Tibial artery (tissue), 4 donors: ENCODE measurements around the gene KRT23.

Experiments used
- DNase-seq, 2 donors: peaks; one replicate each; pipeline ENCODE4 v3.0.0-alpha.2; 2019
- H3K27ac ChIP-seq, 2 donors: fragments of 200-600 bp; sonication (generic) in 1 of 2; 1 replicate in 1 of 2; 2 replicates in 1 of 2; pipeline ENCODE4 v1.5.1; 2018 to 2019; ENCODE audit warnings: mild to moderate bottlenecking in 1 of 2
- H3K27me3 ChIP-seq, 2 donors: fragments of 200-600 bp; sonication (generic) in 1 of 2; one replicate each; pipeline versions ENCODE4 v1.5.1 to v1.6.0; 2016 to 2019
- H3K36me3 ChIP-seq, 3 donors: fragments of 200-600 bp; sonication (generic) in 2 of 3; one replicate each; pipeline ENCODE4 v1.5.1; 2016 to 2019; ENCODE audit warnings: mild to moderate bottlenecking in 2 of 3
- H3K4me1 ChIP-seq, 4 donors: fragments of 200-600 bp; sonication (generic) in 2 of 4; 1 replicate in 3 of 4; 2 replicates in 1 of 4; pipeline ENCODE4 v1.5.1; 2016 to 2019
- H3K4me3 ChIP-seq, 2 donors: fragments of 200-600 bp; sonication (generic) in 1 of 2; 1 replicate in 1 of 2; 2 replicates in 1 of 2; pipeline ENCODE4 v1.5.1; 2018 to 2019; ENCODE audit warnings: mild to moderate bottlenecking in 2 of 2
- H3K9me3 ChIP-seq, 3 donors: fragments of 200-600 bp; sonication (generic) in 1 of 3; one replicate each; pipeline ENCODE4 v1.5.1; 2016 to 2019
- CTCF ChIP-seq, 2 experiments: fragments of 200-600 bp in 1 of 2; fragments of 450-650 bp in 1 of 2; IDR thresholded peaks; one replicate each; pipeline ENCODE4 v1.5.1; 2017 to 2019; ENCODE audit warnings: antibody characterized with exemption in 2 of 2, mild to moderate bottlenecking in 1 of 2, moderate library complexity in 1 of 2
- intact Hi-C: fragments of 100-400 bp; cut with DNase I; formaldehyde crosslinking; loops from one replicate; pipeline ENCODE4 v1.15.0; 2023; ENCODE audit warnings: low total_unique reads

Gene KRT23

GRCh38 chr17:40895106-40895730 lies 42.2 kb downstream of the KRT23 start:
- H3K27me3 ChIP-seq: peaks cover 0 to 18% of the 10 kb centered on the region in 2 donors
- intact Hi-C loops: no loop called here

GRCh38 chr17:40888196-40888720 lies 49.2 kb downstream of the KRT23 start:
- no peaks in the 10 kb centered on the region for H3K36me3 ChIP-seq
- no peak overlapping the region for H3K27ac ChIP-seq
- no peak for TF ChIP-seq CTCF (IDR thresholded peaks at IDR 0.05)
- H3K27me3 ChIP-seq: peaks cover 0 to 18% of the 10 kb centered on the region in 2 donors
- no peaks in the 10 kb centered on the region for H3K9me3 ChIP-seq
- H3K4me3 ChIP-seq: no peak overlapping the region
- DNase-seq: no peak
- H3K4me1 ChIP-seq: peaks cover 0 to 3% (median 0%) of the 10 kb centered on the region in 4 donors
- intact Hi-C loops: no loop called here

More at GRCh38 chr17:40895106-40895730, 42.2 kb downstream of the KRT23 start:
- Histone ChIP-seq H3K4me1 (no peaks in the 10 kb centered on the region), H3K4me3 (no peak overlapping the region), H3K9me3 (no peaks in the 10 kb centered on the region), H3K36me3 (no peaks in the 10 kb centered on the region), H3K27ac (no peak overlapping the region)
- no peak for TF ChIP-seq CTCF (IDR thresholded peaks at IDR 0.05)
- DNase-seq: no peak

GRCh38 chr17:40886090-40886489 lies 51.4 kb downstream of the KRT23 start:
- Histone ChIP-seq H3K27ac (no peak overlapping the region), H3K36me3 (no peaks in the 10 kb centered on the region), H3K27me3 (peaks cover 0 to 10% of the 10 kb centered on the region in 2 donors), H3K4me1 (peaks cover 0 to 3% (median 0%) of the 10 kb centered on the region in 4 donors), H3K9me3 (no peaks in the 10 kb centered on the region), H3K4me3 (no peak overlapping the region)
- DNase-seq: no peak
- no peak for TF ChIP-seq CTCF (IDR thresholded peaks at IDR 0.05)
- intact Hi-C loops: no loop called here

GRCh38 chr17:40884708-40885512 lies 52.5 kb downstream of the KRT23 start, which contains the start of gene KRT20:
TSS of gene KRT20 (minus strand) at chr17:40885242. CDS start at chr17:40885185, 57 bp downstream.
- peaks cover 0 to 6% of the 10 kb centered on the region in 2 donors for H3K27me3 ChIP-seq
- H3K27ac ChIP-seq: no peak within 1 kb of the TSS
- H3K9me3 ChIP-seq: no peaks in the 10 kb centered on the region
- TF ChIP-seq CTCF (IDR thresholded peaks at IDR 0.05): no peak
- peaks cover 0 to 3% (median 0%) of the 10 kb centered on the region in 4 donors for H3K4me1 ChIP-seq
- H3K36me3 ChIP-seq: no peaks in the 10 kb centered on the region
- intact Hi-C loops: no loop called here
- no peak for DNase-seq
- H3K4me3 ChIP-seq: no peak within 1 kb of the TSS

- no peak overlapping the region for H3K27ac ChIP-seq
- H3K4me3 ChIP-seq: no peak overlapping the region
- DNase-seq: no peak
These were observed 53.7 kb downstream of the KRT23 start for GRCh38 chr17:40883626-40884334.

More at GRCh38 chr17:40883626-40884334, 53.7 kb downstream of the KRT23 start:
- H3K9me3 ChIP-seq: no peaks in the 10 kb centered on the region
- no peak for TF ChIP-seq CTCF (IDR thresholded peaks at IDR 0.05)
- H3K36me3 ChIP-seq: no peaks in the 10 kb centered on the region
- intact Hi-C loops: no loop called here
- no peaks in the 10 kb centered on the region for H3K4me1 ChIP-seq
- H3K27me3 ChIP-seq: peaks cover 0 to 3% of the 10 kb centered on the region in 2 donors
